Ectodermal cell (in vitro differentiated cells): ENCODE measurements around the gene NHERF2.

Source experiments
- H3K27ac ChIP-seq: 2 replicates; pipeline ENCODE4 v1.7.0; 2013; ENCODE audit warnings: mild to moderate bottlenecking, low read depth, low read length; ENCODE audit not compliant: insufficient read depth, poor library complexity, severe bottlenecking
- H3K27me3 ChIP-seq: 2 replicates; pipeline ENCODE4 v1.7.0; 2013; ENCODE audit warnings: mild to moderate bottlenecking, low read length; ENCODE audit not compliant: insufficient read depth, control insufficient read depth, poor library complexity, severe bottlenecking
- H3K36me3 ChIP-seq: one replicate; pipeline ENCODE4 v1.7.0; 2013; ENCODE audit warnings: low read length; ENCODE audit not compliant: control insufficient read depth, insufficient read depth
- H3K4me1 ChIP-seq: one replicate; pipeline ENCODE4 v1.7.0; 2013; ENCODE audit warnings: low read length; ENCODE audit not compliant: control insufficient read depth, insufficient read depth
- H3K4me3 ChIP-seq: 2 replicates; pipeline ENCODE4 v1.7.0; 2013; ENCODE audit warnings: low read depth, low read length, control low read depth; ENCODE audit not compliant: insufficient read depth
- H3K9me3 ChIP-seq: 2 replicates; pipeline ENCODE4 v1.7.0; 2013; ENCODE audit warnings: mild to moderate bottlenecking, low read length, moderate library complexity; ENCODE audit not compliant: control insufficient read depth
- WGBS, 2 experiments: methylation state at CpG; one replicate each; pipeline ENCODE4 v1.1.7; 2013; ENCODE audit warnings: missing lambda C conversion rate in 2 of 2; 5-methylcytosine and 5-hydroxymethylcytosine counted together

Gene NHERF2

DNA sequence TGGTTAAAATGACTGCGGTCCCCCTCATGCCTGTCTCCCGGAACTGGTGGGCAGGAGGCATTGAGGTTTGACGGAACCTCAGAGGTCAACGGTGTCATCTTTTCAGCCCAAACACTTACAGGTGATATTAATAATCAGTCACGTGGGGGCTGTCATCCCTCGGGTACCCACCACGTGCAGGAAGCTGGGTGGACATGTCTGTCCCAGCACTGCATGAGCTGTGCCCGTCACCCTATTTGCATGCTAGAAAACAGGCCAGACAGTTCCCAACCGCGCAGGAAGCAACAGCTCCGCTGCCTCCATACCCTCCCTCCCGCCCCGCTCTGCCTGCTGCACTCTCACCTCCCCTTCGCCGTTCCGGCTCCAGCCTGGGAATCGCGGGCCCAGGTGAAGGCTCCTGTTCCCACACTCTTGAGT, 35.6 kb upstream of the NHERF2 start:
- WGBS, 2 experiments, result 15% methylated on average over 18 of the region's 18 CpGs
- H3K4me3 ChIP-seq, result peak overlapping the region; percentile 42

DNA sequence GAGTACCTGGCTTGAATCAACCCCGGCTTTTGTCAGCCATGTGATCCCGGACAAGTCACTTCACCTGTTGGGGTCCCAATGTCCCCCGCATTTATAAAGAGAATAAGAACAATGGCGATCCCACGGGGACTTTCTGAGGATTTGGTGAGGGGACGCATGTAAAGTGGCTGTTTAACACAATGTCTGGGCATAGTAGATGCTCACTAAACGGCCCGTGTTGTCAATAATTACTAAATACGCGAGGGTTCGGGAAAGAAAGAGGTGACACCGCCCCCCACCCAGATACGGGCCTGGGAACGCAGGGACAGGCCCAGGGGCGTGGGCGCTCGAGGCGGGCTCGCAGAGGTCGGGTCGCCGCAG, 35.1 kb upstream of the NHERF2 start:
- 23 to 24% methylated on average over 22 of the region's 22 CpGs for WGBS, 2 experiments
- Histone ChIP-seq H3K27ac (no peak overlapping the region), H3K4me3 (peak overlapping the region; percentile 10)

More for the DNA sequence above, 35.6 kb upstream of the NHERF2 start:
- peaks cover 10% of the 10 kb centered on the region for H3K36me3 ChIP-seq
- peaks cover 49% of the 10 kb centered on the region for H3K27me3 ChIP-seq
- H3K27ac ChIP-seq, result no peak overlapping the region
- no peaks in the 10 kb centered on the region for H3K9me3 ChIP-seq
- peaks cover 15% of the 10 kb centered on the region for H3K4me1 ChIP-seq

DNA sequence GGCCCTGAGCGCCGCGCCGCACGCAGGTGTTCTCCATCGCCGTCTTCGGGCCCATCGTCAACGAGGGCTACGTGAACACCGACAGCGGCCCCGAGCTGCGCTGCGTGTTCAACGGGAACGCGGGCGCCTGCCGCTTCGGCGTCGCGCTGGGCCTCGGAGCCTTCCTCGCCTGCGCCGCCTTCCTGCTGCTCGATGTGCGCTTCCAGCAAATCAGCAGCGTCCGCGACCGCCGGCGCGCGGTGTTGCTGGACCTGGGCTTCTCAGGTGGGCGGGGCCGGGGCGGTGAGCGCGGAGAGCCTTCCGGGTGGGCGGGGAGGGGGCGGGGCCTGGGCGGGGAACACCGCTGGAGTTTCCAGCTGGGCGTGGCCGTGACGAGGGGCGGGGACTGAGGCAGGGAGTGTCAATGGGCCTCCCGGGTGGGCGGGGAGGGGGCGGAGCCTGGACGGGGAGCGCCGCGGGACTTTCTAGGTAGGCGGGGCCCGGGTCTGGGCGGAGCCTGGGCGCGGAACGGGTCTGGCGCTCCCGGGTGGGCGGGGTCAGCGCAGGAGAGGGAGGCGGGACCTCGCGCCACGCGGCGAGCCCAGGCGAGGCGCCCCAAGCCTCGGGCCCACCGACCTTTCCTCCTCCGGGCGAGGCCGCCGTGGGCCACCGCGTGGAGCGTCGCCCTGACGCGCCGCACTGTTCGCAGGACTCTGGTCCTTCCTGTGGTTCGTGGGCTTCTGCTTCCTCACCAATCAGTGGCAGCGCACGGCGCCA, 34.6 kb upstream of the NHERF2 start:
- Histone ChIP-seq H3K36me3 (peaks cover under 1% of the 10 kb centered on the region), H3K27ac (no peak overlapping the region), H3K4me3 (peak overlapping the region; percentile 10), H3K27me3 (peaks cover 49% of the 10 kb centered on the region), H3K9me3 (no peaks in the 10 kb centered on the region), H3K4me1 (peaks cover 15% of the 10 kb centered on the region)
- WGBS, 2 experiments, result 15 to 16% methylated on average over 96 of the region's 96 CpGs

More for the DNA sequence above, 35.1 kb upstream of the NHERF2 start:
- Histone ChIP-seq H3K27me3 (peaks cover 49% of the 10 kb centered on the region), H3K36me3 (peaks cover 6% of the 10 kb centered on the region), H3K9me3 (no peaks in the 10 kb centered on the region), H3K4me1 (peaks cover 15% of the 10 kb centered on the region)

GRCh38 chr16:1992704-1993317, 33.9 kb upstream of the NHERF2 start:
- Histone ChIP-seq H3K4me1 (peaks cover 15% of the 10 kb centered on the region), H3K27me3 (peaks cover 49% of the 10 kb centered on the region), H3K27ac (no peak overlapping the region), H3K9me3 (no peaks in the 10 kb centered on the region), H3K4me3 (no peak overlapping the region), H3K36me3 (no peaks in the 10 kb centered on the region)
- WGBS, 2 experiments, result 84 to 86% methylated on average over 50 of the region's 50 CpGs

DNA sequence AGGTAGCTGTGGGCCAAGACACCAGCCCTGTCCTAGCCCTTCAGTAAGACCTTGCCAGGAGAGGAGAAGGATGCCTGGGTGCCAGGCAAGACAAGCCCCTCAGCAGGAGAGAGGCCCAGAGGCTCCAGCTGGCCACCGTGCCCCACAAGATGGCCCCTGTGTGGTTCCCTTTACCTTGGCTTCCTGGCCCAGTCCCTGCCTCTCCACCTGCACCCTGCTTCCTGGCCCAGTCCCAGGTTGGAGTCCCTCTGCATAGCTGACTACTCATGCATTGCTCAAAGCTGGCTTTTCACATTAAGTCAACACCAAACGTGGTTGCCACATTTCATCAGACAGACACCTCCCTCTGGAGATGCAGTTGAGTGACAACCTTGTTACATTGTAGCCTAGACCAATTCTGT, 33.0 kb upstream of the NHERF2 start:
- H3K4me3 ChIP-seq, result no peak overlapping the region
- H3K9me3 ChIP-seq, result no peaks in the 10 kb centered on the region
- peaks cover 43% of the 10 kb centered on the region for H3K27me3 ChIP-seq
- 76 to 78% methylated on average over 2 of the region's 2 CpGs for WGBS, 2 experiments
- H3K4me1 ChIP-seq, result peaks cover 15% of the 10 kb centered on the region
- H3K27ac ChIP-seq, result no peak overlapping the region
- H3K36me3 ChIP-seq, result peaks cover 2% of the 10 kb centered on the region

DNA sequence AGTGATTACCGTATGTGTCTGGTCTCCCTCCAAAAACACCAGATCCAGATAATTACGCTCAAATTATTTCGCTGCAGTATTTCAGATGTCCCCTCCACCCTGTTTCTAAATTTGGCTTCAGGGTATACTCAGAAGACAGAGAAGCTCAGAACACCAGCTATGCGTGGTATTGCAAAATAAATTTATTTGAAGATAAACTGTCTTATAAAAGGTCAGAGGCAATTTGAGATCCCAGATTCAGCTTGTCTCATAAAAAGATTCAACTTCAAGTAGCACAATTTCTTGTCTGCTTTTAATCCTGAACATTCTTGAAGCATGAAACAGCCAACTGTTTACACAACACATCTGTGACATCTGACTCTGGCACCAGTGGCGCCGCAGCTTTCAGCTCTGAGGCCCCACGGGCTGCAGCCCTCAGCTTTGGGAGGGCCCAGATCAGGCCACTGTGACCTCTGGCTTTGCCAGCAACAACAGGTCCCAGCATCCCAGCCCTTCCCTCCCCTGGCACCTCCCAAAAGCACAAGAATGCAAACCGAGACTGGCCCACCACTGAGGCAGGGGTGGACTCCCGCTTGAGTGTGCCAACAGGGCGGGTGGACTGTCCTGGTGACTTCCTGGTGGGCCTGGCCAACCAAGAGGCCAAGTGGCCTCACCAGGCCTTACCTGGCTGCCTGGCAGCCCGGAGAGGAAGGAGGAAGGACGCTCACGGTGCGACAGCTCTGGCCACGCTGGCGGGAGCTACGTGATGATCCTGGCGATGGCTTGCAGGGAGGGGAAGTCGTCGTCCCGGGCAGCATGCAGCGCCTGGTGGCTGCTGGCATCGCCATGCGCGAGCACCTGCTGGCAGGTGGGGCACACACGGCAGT, 29.0 kb upstream of the NHERF2 start:
- peaks cover 5% of the 10 kb centered on the region for H3K27me3 ChIP-seq
- H3K27ac ChIP-seq, result no peak overlapping the region
- H3K4me3 ChIP-seq, result no peak overlapping the region
- H3K4me1 ChIP-seq, result no peaks in the 10 kb centered on the region
- peaks cover 38% of the 10 kb centered on the region for H3K36me3 ChIP-seq
- 94 to 96% methylated on average over 26 of the region's 26 CpGs for WGBS, 2 experiments
- no peaks in the 10 kb centered on the region for H3K9me3 ChIP-seq

DNA sequence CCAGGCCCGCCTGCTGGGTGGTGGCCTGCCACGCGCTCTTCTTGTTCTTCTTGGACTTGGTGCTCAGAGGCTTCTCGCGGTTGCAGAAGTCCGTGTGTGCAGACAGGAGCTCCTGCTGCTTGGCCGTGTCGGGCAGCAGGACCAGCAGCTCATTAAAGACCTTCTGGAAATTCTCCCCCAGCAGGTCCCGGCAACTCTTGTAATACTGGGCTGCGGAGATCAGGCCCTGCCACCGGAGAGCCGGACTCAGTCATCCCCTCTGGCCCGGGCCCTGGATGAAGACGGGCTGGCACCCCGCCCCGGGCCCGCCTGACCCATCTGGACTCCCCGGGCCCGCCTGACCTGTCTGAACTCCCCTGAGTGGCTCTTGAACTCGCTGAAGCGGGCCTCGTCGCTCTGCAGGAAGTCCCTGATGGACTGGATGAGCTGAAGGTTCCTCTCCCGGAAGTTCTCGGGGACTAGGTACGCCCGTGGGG, 28.3 kb upstream of the NHERF2 start:
- 95 to 96% methylated on average over 27 of the region's 27 CpGs for WGBS, 2 experiments
- no peak overlapping the region for H3K27ac ChIP-seq
- no peaks in the 10 kb centered on the region for H3K4me1 ChIP-seq
- H3K27me3 ChIP-seq, result no peaks in the 10 kb centered on the region
- H3K36me3 ChIP-seq, result peaks cover 39% of the 10 kb centered on the region
- H3K9me3 ChIP-seq, result no peaks in the 10 kb centered on the region
- no peak overlapping the region for H3K4me3 ChIP-seq

DNA sequence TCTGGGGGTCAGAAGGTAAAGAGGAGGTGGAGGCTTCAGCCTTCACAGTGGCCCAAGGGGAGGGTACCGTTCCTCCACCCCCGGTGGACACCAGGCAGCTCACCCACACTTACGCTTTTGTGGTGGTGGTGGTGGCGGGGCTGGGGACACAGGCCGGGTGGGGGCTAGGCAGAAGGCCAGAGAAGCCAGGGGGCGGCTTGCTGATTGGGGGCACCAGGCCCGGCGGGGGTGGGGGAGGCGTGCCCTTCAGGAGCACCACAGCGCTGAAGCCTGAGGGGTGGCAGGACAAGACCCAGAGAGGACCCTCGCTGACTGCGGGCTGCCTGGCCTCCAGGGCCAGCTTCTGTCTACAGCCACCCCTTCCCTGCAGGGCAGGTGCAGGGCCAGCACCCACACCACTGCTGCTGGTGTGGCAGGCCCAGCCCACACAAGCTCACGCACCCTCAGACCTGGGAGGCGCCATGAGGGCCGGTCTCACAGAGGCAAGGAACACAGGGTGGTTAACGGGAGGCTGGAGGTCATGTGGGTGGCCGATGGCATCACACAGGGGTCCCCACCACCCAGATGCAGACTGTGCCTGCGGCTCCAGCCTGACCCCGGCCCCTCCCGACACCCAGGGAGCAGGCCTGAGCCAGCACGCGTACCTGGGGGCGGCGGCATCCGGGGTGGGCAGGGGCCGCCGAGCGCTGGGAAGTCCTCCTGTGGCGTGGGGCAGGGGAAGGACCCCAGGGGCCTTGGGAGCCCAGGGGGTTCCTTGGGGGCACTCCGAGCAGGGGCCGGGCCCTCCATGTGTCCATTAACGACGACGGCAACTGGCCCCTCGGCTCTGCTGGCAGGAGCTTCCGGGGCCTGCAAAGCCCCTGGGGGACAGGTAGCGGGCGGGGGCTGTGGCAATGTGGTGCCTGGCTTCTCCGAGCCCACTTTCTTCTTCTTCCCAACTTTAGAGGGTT, 27.6 kb upstream of the NHERF2 start:
- no peak overlapping the region for H3K4me3 ChIP-seq
- H3K27me3 ChIP-seq, result no peaks in the 10 kb centered on the region
- H3K9me3 ChIP-seq, result no peaks in the 10 kb centered on the region
- no peak overlapping the region for H3K27ac ChIP-seq
- WGBS, 2 experiments, result 95% methylated on average over 39 of the region's 39 CpGs
- peaks cover 39% of the 10 kb centered on the region for H3K36me3 ChIP-seq
- peaks cover 2% of the 10 kb centered on the region for H3K4me1 ChIP-seq

DNA sequence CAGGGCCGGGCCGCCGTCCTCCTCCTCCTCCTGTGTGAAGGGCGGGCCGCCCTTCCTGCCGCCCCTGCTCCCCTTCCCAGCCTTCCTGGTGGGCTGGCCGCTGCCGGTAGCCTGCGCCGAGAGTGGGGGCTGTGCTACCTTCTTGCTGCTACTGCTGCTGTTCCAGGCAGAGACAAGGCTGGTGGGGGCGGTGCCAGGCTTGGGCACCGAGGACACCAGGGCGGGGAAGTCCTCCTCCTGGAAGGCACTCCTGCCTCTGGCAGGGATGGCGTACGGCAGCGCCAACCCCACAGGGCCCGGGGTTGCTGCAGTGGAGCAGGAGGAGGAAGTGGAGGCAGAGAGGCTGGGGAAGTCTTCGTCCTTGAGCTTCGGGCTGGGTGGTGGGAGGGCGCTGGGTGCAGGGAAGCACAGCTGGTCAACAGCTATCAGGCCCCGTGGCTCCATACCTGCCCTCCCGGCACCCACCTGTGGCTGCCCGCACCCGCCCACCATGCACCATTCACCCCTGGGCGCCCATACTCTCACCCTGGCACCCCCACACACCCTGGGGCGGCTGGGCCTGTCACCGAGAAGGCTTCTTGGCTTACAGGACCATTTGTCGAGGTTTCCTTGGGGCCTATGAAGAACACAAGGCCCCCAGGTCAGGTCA, 26.7 kb upstream of the NHERF2 start:
- WGBS, 2 experiments, result 95 to 96% methylated on average over 28 of the region's 28 CpGs
- H3K4me1 ChIP-seq, result peaks cover 9% of the 10 kb centered on the region
- H3K27me3 ChIP-seq, result no peaks in the 10 kb centered on the region
- H3K36me3 ChIP-seq, result peaks cover 39% of the 10 kb centered on the region
- no peak overlapping the region for H3K27ac ChIP-seq
- H3K4me3 ChIP-seq, result no peak overlapping the region
- no peaks in the 10 kb centered on the region for H3K9me3 ChIP-seq
